A549 treated with CORT108297 at 1 μM for 4 hours (cell line): ENCODE results near the gene ZNF74. TPM values are rescaled to one million over a fixed set of nuclear protein-coding genes. Genes with fewer than 3 reads are reported as not detected.

Experiments
- total RNA-seq: library from RNA; stranded (reverse); fragments of 200-300 nt; extraction: Qiagen RNA extraction; gene quantifications from 5 replicates; pipeline ENCODE4 v1.2.3, GENCODE V29; 2022

ZNF74 gene
- total RNA-seq = 5.4 to 7.2 TPM (median 6.8 TPM) in 5 replicates

GRCh38 chr22:20393705-20394476 lies at the start of gene ZNF74:
TSS of gene ZNF74 (plus strand) at chr22:20394151. CDS start at chr22:20394629, 478 bp downstream.

GRCh38 chr22:20437613-20438426 lies 43.9 kb downstream of the ZNF74 start, which contains the start of gene SCARF2:
TSS of gene SCARF2 (minus strand) at chr22:20437825. CDS start at chr22:20437754, 71 bp downstream.

Other genes with a start within 250 kb of the ZNF74 start
- gene CCDC188, start 243.1 kb upstream of the ZNF74 start, total RNA-seq = not detected in 5 replicates
- gene RTN4R, start 125.8 kb upstream of the ZNF74 start, total RNA-seq = 5.8 to 13.3 TPM (median 11.6 TPM) in 5 replicates
- 30.6 to 48.3 TPM (median 44.7 TPM) in 5 replicates for gene DGCR6L, start 74.1 kb upstream of the ZNF74 start, total RNA-seq
- 0.58 to 1.4 TPM (median 0.95 TPM) in 5 replicates for gene SCARF2, start 43.7 kb downstream of the ZNF74 start, total RNA-seq
- gene KLHL22, start 101.6 kb downstream of the ZNF74 start, total RNA-seq = 7.6 to 11.9 TPM (median 9.8 TPM) in 5 replicates
- 43.4 to 58.7 TPM (median 55.0 TPM) in 5 replicates for gene MED15, start 113.5 kb downstream of the ZNF74 start, total RNA-seq